Aorta (tissue), 5 donors: ENCODE results near the gene STRIP2. TPM values are rescaled to one million over a fixed set of nuclear protein-coding genes. Genes with fewer than 3 reads are reported as not detected.
"Not testable (repeated sequence)": the region's sequence is repeated elsewhere in the genome, so short reads cannot be mapped to it uniquely, and the experiment has no call there.

ENCODE experiments used
- ATAC-seq: fragments of 200-7000 bp; cut with Tn5 transposase; one replicate; pipeline ENCODE4 v1.9.1; 2022; ENCODE audit warnings: moderate library complexity; ENCODE audit not compliant: low FRiP score
- DNase-seq, 2 donors: peaks; one replicate each; pipeline ENCODE4 v3.0.0-alpha.2; 2020
- H3K27ac ChIP-seq, 2 donors: one replicate each; pipeline ENCODE4 v1.5.1; 2013; ENCODE audit warnings: low read length in 2 of 2, mild to moderate bottlenecking in 2 of 2, moderate library complexity in 2 of 2, control low read depth in 1 of 2, inconsistent platforms in 1 of 2, low read depth in 1 of 2
- H3K27me3 ChIP-seq, 2 donors: one replicate each; pipeline ENCODE4 v1.6.1; 2013; ENCODE audit warnings: control low read depth in 1 of 2, low read length in 1 of 2, mild to moderate bottlenecking in 1 of 2, moderate library complexity in 1 of 2; ENCODE audit not compliant: insufficient read depth in 2 of 2, control insufficient read depth in 1 of 2
- H3K36me3 ChIP-seq, 2 donors: one replicate each; pipeline ENCODE4 v1.6.1; 2013; ENCODE audit warnings: control low read depth in 1 of 2, low read length in 1 of 2, mild to moderate bottlenecking in 1 of 2; ENCODE audit not compliant: insufficient read depth in 2 of 2, control insufficient read depth in 1 of 2
- H3K4me1 ChIP-seq, 2 donors: one replicate each; pipeline ENCODE4 v1.6.1; 2013; ENCODE audit warnings: low read length in 2 of 2, control low read depth in 1 of 2, mild to moderate bottlenecking in 1 of 2, moderate library complexity in 1 of 2; ENCODE audit not compliant: insufficient read depth in 2 of 2, control insufficient read depth in 1 of 2
- H3K4me3 ChIP-seq, 2 donors: one replicate each; pipeline ENCODE4 v1.5.1; 2013; ENCODE audit warnings: low read length in 2 of 2, control low read depth in 1 of 2, mild to moderate bottlenecking in 1 of 2
- H3K9me3 ChIP-seq: one replicate; pipeline ENCODE4 v1.6.1; 2013; ENCODE audit warnings: mild to moderate bottlenecking, low read length; ENCODE audit not compliant: control insufficient read depth
- WGBS, 2 donors: extraction: QIAGEN DNeasy Blood & Tissue Kit; methylation state at CpG; one replicate each; pipeline ENCODE4 v1.1.7; 2013; 5-methylcytosine and 5-hydroxymethylcytosine counted together
- intact Hi-C, 2 donors: fragments of 100-400 bp; cut with DNase I; formaldehyde crosslinking; loops; one replicate each; pipeline versions ENCODE4 v1.14.2 to v1.15.0; 2022
- polyA plus RNA-seq, 2 donors: library from polyadenylated mRNA; stranded (reverse); fragments of 200-250 nt; gene quantifications; one replicate each; pipeline ENCODE4 v1.2.3, GENCODE V29; 2013
- total RNA-seq, 2 donors: library from RNA; stranded (reverse); fragmentation: NEBNext Ultra II Directional; extraction: Animal tissue kit (Norgen Biotek cat#: 25700); gene quantifications; one replicate each; pipeline ENCODE4 v1.2.1, GENCODE V29; 2021
- donor health status: healthy with polysubstance abuse.
- donor health status: Bipolar disorder and iron deficiency.
- donor health status: DM: no; HTN: no; CAD: no.
- donor health status: DM: no; HTN: no; CAD: no.
- donor health status: DM: yes; HTN: yes; CAD: no.

STRIP2 gene
- total and polyA plus RNA-seq, 4 donors, result 0.10 to 1.3 (median 0.35) TPM

- intact Hi-C loops, result loop anchor here (2.0 to 5.0 kb wide), 3 partner anchors 103 to 253 kb away; no protein-coding TSS in a partner anchor
These were observed 35.7 kb downstream of the STRIP2 start for GRCh38 chr7:129469930-129470329.

DNA sequence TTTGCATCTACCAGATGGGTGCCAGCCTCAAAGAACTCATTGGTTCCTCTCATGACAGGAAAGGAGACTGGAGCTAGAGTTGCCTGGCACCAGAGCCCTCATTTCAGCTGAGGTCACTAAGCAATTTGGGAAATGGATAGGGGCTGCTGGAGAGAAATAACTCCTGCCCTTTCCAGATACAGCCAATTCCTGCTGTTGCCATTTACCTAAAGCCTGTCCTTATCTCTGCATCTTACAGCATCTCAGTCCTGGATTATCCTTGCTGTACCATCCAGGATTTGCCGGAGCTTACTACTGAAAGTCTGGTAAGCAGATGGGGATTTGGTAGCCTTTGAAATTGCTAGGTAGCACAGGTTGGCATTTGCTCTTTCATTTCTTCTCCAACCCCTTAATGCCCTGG is 36.2 kb downstream of the STRIP2 start:
- Histone ChIP-seq H3K4me1 (no peaks in the 10 kb centered on the region), H3K27ac (no peak overlapping the region), H3K9me3 (no peaks in the 10 kb centered on the region), H3K27me3 (no peaks in the 10 kb centered on the region), H3K4me3 (no peak overlapping the region), H3K36me3 (no peaks in the 10 kb centered on the region)
- WGBS, 2 donors, result 99 to 100% methylated on average over 1 of the region's 1 CpG
- no peak for DNase-seq
- intact Hi-C loops, result loop anchor here (2.0 to 5.0 kb wide), 3 partner anchors 103 to 253 kb away; no protein-coding TSS in a partner anchor
- ATAC-seq, result no peak

More at GRCh38 chr7:129469930-129470329, 35.7 kb downstream of the STRIP2 start:
- H3K27ac ChIP-seq, result no peak overlapping the region
- no peaks in the 10 kb centered on the region for H3K4me1 ChIP-seq
- H3K27me3 ChIP-seq, result no peaks in the 10 kb centered on the region
- no peaks in the 10 kb centered on the region for H3K36me3 ChIP-seq
- no peak for DNase-seq
- H3K4me3 ChIP-seq, result no peak overlapping the region
- ATAC-seq, result no peak
- H3K9me3 ChIP-seq, result no peaks in the 10 kb centered on the region

GRCh38 chr7:129471402-129471827 is 37.2 kb downstream of the STRIP2 start:
- no peaks in the 10 kb centered on the region for H3K4me1 ChIP-seq
- no peaks in the 10 kb centered on the region for H3K36me3 ChIP-seq
- no peak for ATAC-seq

GRCh38 chr7:129475931-129476330 is 41.7 kb downstream of the STRIP2 start:
- 94 to 95% methylated on average over 12 to 27 of the region's 27 CpGs for WGBS, 2 donors
- ATAC-seq, DNase-seq, H3K36me3 ChIP-seq, H3K27me3 ChIP-seq, H3K9me3 ChIP-seq, H3K27ac ChIP-seq, intact Hi-C loops, H3K4me3 ChIP-seq, H3K4me1 ChIP-seq: not testable (repeated sequence)

More at GRCh38 chr7:129471402-129471827, 37.2 kb downstream of the STRIP2 start:
- Histone ChIP-seq H3K9me3 (no peaks in the 10 kb centered on the region), H3K27me3 (no peaks in the 10 kb centered on the region), H3K4me3 (no peak overlapping the region), H3K27ac (no peak overlapping the region)
- DNase-seq, result no peak
- intact Hi-C loops, result loop anchor here (2.0 to 5.0 kb wide), 3 partner anchors 104 to 254 kb away; no protein-coding TSS in a partner anchor

DNA sequence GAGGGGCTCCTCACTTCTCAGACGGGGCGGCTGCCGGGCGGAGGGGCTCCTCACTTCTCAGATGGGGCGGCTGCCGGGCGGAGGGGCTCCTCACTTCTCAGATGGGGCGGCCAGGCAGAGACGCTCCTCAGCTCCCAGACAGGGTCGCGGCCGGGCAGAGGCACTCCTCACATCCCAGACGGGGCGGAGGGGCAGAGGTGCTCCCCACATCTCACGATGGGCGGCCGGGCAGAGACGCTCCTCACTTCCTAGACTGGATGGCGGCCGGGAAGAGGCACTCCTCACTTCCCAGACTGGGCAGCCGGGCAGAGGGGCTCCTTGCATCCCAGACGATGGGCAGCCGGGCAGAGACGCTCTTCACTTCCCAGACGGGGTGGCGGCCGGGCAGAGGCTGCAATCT is 42.2 kb downstream of the STRIP2 start:
- 95 to 97% methylated on average over 18 to 24 of the region's 27 CpGs for WGBS, 2 donors
- intact Hi-C loops, ATAC-seq: not testable (repeated sequence)

DNA sequence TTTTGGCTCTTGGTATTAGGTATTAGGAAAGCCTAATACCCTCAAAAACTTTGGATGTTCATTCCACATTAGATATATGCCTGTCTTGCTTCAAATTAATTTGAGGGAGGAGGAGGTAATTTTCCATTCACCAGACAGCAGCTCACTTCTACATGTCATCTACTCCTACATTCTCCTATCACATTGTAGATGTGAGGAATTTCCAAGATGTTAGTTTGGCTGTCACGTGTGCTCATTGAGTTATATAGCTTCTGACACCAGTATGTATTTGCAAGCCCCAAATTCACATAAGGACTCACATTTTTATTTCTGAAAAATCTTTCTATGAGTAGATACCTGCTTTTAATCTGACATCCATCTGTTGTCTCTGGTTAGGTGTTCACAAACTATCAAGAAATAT is 45.6 kb downstream of the STRIP2 start:
- no peaks in the 10 kb centered on the region for H3K4me1 ChIP-seq
- H3K27ac ChIP-seq, result no peak overlapping the region
- WGBS, 2 donors, result 81 to 82% methylated on average over 1 of the region's 1 CpG
- ATAC-seq (no peak), DNase-seq (no peak)
- no peaks in the 10 kb centered on the region for H3K27me3 ChIP-seq
- no peak overlapping the region for H3K4me3 ChIP-seq
- intact Hi-C loops, result loop anchor here in 1 of 2 donors (10.0 kb wide), 1 partner anchor 165 kb away; no protein-coding TSS in a partner anchor
- no peaks in the 10 kb centered on the region for H3K9me3 ChIP-seq
- no peaks in the 10 kb centered on the region for H3K36me3 ChIP-seq

More for the DNA sequence above, 42.2 kb downstream of the STRIP2 start:
- not testable (repeated sequence) for H3K4me3 ChIP-seq, H3K36me3 ChIP-seq, H3K4me1 ChIP-seq, H3K9me3 ChIP-seq, H3K27me3 ChIP-seq, H3K27ac ChIP-seq, DNase-seq

- Histone ChIP-seq H3K36me3 (no peaks in the 10 kb centered on the region), H3K27me3 (no peaks in the 10 kb centered on the region), H3K27ac (no peak overlapping the region), H3K4me1 (no peaks in the 10 kb centered on the region), H3K4me3 (no peak overlapping the region), H3K9me3 (no peaks in the 10 kb centered on the region)
- intact Hi-C loops, result loop anchor here in 1 of 2 donors (10.0 kb wide), 1 partner anchor 164 kb away; no protein-coding TSS in a partner anchor
- ATAC-seq (no peak), DNase-seq (no peak)
- WGBS, 2 donors, result 93% methylated on average over 6 of the region's 6 CpGs
These were observed 46.6 kb downstream of the STRIP2 start for GRCh38 chr7:129480674-129481363.

DNA sequence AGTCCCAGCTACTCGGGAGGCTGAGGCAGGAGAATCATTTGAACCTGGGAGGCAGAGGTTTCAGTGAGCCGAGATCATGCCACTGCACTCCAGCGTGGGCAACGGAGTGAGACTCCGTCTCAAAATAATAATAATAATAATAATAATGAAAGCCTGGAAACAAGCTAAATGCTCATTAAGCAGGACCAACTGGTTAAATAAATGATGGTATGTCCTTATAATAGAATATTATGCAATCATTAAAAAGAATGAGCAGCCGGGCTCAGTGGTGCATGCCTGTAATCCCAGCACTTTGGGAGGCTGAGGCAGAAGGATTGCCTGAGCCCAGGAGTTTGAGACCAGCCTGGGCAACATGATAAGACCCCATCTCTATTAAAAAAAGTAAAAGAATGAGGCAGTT is 47.1 kb downstream of the STRIP2 start:
- H3K9me3 ChIP-seq, ATAC-seq, H3K36me3 ChIP-seq, H3K4me1 ChIP-seq, DNase-seq, H3K4me3 ChIP-seq, H3K27ac ChIP-seq, H3K27me3 ChIP-seq: not testable (repeated sequence)
- intact Hi-C loops, result loop anchor here in 1 of 2 donors (10.0 kb wide), 1 partner anchor 163 kb away; no protein-coding TSS in a partner anchor
- 94 to 98% methylated on average over 6 of the region's 6 CpGs for WGBS, 2 donors

GRCh38 chr7:129482781-129483180 is 48.5 kb downstream of the STRIP2 start:
- no peak for DNase-seq
- no peak for ATAC-seq
- intact Hi-C loops, result loop anchor here in 1 of 2 donors (10.0 kb wide), 1 partner anchor 162 kb away; no protein-coding TSS in a partner anchor
- no peak overlapping the region for H3K4me3 ChIP-seq
- WGBS, 2 donors, result 93 to 94% methylated on average over 8 of the region's 8 CpGs
- no peaks in the 10 kb centered on the region for H3K4me1 ChIP-seq
- no peaks in the 10 kb centered on the region for H3K27me3 ChIP-seq
- no peaks in the 10 kb centered on the region for H3K36me3 ChIP-seq
- no peaks in the 10 kb centered on the region for H3K9me3 ChIP-seq
- no peak overlapping the region for H3K27ac ChIP-seq
